IPS-18a (cell line): ENCODE results near the gene GNG5.
"Not testable (repeated sequence)": the region's sequence is repeated elsewhere in the genome, so short reads cannot be mapped to it uniquely, and the experiment has no call there.

ENCODE experiments used
- H3K27ac ChIP-seq: one replicate; pipeline ENCODE4 v1.5.1; 2013; ENCODE audit warnings: low read length
- H3K27me3 ChIP-seq: one replicate; pipeline ENCODE4 v1.6.1; 2013; ENCODE audit warnings: mild to moderate bottlenecking, low read length; ENCODE audit not compliant: control insufficient read depth, insufficient read depth
- H3K36me3 ChIP-seq: one replicate; pipeline ENCODE4 v1.6.1; 2013; ENCODE audit warnings: low read depth, low read length; ENCODE audit not compliant: control insufficient read depth
- H3K4me1 ChIP-seq: one replicate; pipeline ENCODE4 v1.6.1; 2013; ENCODE audit warnings: low read depth, low read length; ENCODE audit not compliant: control insufficient read depth
- H3K4me3 ChIP-seq: one replicate; pipeline ENCODE4 v1.5.1; 2013; ENCODE audit warnings: low read length
- H3K9ac ChIP-seq: one replicate; pipeline ENCODE4 v1.6.1; 2013; ENCODE audit warnings: mild to moderate bottlenecking, low read length, moderate library complexity
- H3K9me3 ChIP-seq: one replicate; pipeline ENCODE4 v1.6.1; 2013; ENCODE audit warnings: low read depth, low read length; ENCODE audit not compliant: control insufficient read depth

Gene GNG5

GRCh38 chr1:84507887-84508286 lies 1.5 kb upstream of the GNG5 start:
- not testable (repeated sequence) for H3K9me3 ChIP-seq, H3K27me3 ChIP-seq, H3K9ac ChIP-seq, H3K27ac ChIP-seq, H3K4me3 ChIP-seq, H3K36me3 ChIP-seq
- peaks cover 27% of the 10 kb centered on the region for H3K4me1 ChIP-seq

- Histone ChIP-seq H3K4me1 (peaks cover 27% of the 10 kb centered on the region), H3K27me3 (peaks cover 8% of the 10 kb centered on the region), H3K9me3 (peaks cover 3% of the 10 kb centered on the region), H3K36me3 (no peaks in the 10 kb centered on the region), H3K9ac (peak overlapping the region; percentile 80), H3K27ac (no peak overlapping the region), H3K4me3 (peak overlapping the region; percentile 93)
These were observed 510 bp upstream of the GNG5 start for GRCh38 chr1:84506729-84507453.

GRCh38 chr1:84505493-84506001 lies 834 bp downstream of the GNG5 start:
- peaks cover 3% of the 10 kb centered on the region for H3K9me3 ChIP-seq
- peak overlapping the region; percentile 80 for H3K9ac ChIP-seq
- peaks cover 33% of the 10 kb centered on the region for H3K4me1 ChIP-seq
- no peak overlapping the region for H3K27ac ChIP-seq
- H3K36me3 ChIP-seq: peaks cover 6% of the 10 kb centered on the region
- H3K4me3 ChIP-seq: peak overlapping the region; percentile 93
- H3K27me3 ChIP-seq: peaks cover 8% of the 10 kb centered on the region

- Histone ChIP-seq H3K4me3 (peak overlapping the region; percentile 93), H3K27me3 (peaks cover 8% of the 10 kb centered on the region), H3K27ac (no peak overlapping the region), H3K36me3 (peaks cover 14% of the 10 kb centered on the region), H3K9me3 (peaks cover 3% of the 10 kb centered on the region), H3K9ac (peak overlapping the region; percentile 80), H3K4me1 (peaks cover 40% of the 10 kb centered on the region)
These were observed 1.5 kb downstream of the GNG5 start for GRCh38 chr1:84504580-84505492.

GRCh38 chr1:84502927-84503326 lies 3.5 kb downstream of the GNG5 start:
- Histone ChIP-seq H3K4me1 (peaks cover 41% of the 10 kb centered on the region), H3K36me3 (peaks cover 30% of the 10 kb centered on the region), H3K9me3 (no peaks in the 10 kb centered on the region), H3K27ac (no peak overlapping the region), H3K27me3 (peaks cover 8% of the 10 kb centered on the region), H3K9ac (no peak overlapping the region), H3K4me3 (no peak overlapping the region)

- Histone ChIP-seq H3K4me1 (peaks cover 14% of the 10 kb centered on the region), H3K9ac (no peak overlapping the region), H3K27me3 (no peaks in the 10 kb centered on the region), H3K36me3 (peaks cover 68% of the 10 kb centered on the region), H3K4me3 (no peak overlapping the region), H3K9me3 (no peaks in the 10 kb centered on the region), H3K27ac (no peak overlapping the region)
These were observed 8.6 kb downstream of the GNG5 start for GRCh38 chr1:84497631-84498275.

- Histone ChIP-seq H3K4me1 (peaks cover 13% of the 10 kb centered on the region), H3K4me3 (no peak overlapping the region), H3K27ac (no peak overlapping the region), H3K9ac (no peak overlapping the region), H3K36me3 (peaks cover 80% of the 10 kb centered on the region), H3K27me3 (no peaks in the 10 kb centered on the region), H3K9me3 (no peaks in the 10 kb centered on the region)
These were observed 9.9 kb downstream of the GNG5 start for GRCh38 chr1:84496498-84496897.

- no peaks in the 10 kb centered on the region for H3K9me3 ChIP-seq
- H3K27ac ChIP-seq: no peak overlapping the region
- H3K27me3 ChIP-seq: no peaks in the 10 kb centered on the region
- no peak overlapping the region for H3K9ac ChIP-seq
- H3K4me3 ChIP-seq: no peak overlapping the region
- H3K4me1 ChIP-seq: no peaks in the 10 kb centered on the region
- H3K36me3 ChIP-seq: peaks cover 78% of the 10 kb centered on the region
These were observed 12.6 kb downstream of the GNG5 start for GRCh38 chr1:84493747-84494146.

- peaks cover 69% of the 10 kb centered on the region for H3K36me3 ChIP-seq
- no peaks in the 10 kb centered on the region for H3K4me1 ChIP-seq
- no peaks in the 10 kb centered on the region for H3K9me3 ChIP-seq
- no peak overlapping the region for H3K4me3 ChIP-seq
- H3K9ac ChIP-seq: no peak overlapping the region
- no peaks in the 10 kb centered on the region for H3K27me3 ChIP-seq
- H3K27ac ChIP-seq: no peak overlapping the region
These were observed 13.7 kb downstream of the GNG5 start for GRCh38 chr1:84492726-84493125.

GRCh38 chr1:84489766-84490165 lies 16.6 kb downstream of the GNG5 start:
- Histone ChIP-seq H3K27me3 (no peaks in the 10 kb centered on the region), H3K4me1 (no peaks in the 10 kb centered on the region), H3K36me3 (peaks cover 52% of the 10 kb centered on the region), H3K9me3 (no peaks in the 10 kb centered on the region), H3K9ac (no peak overlapping the region), H3K27ac (no peak overlapping the region), H3K4me3 (no peak overlapping the region)

- Histone ChIP-seq H3K27me3 (no peaks in the 10 kb centered on the region), H3K36me3 (peaks cover 57% of the 10 kb centered on the region), H3K9ac (no peak overlapping the region)
These were observed 18.3 kb downstream of the GNG5 start for GRCh38 chr1:84488107-84488506.

More at GRCh38 chr1:84488107-84488506, 18.3 kb downstream of the GNG5 start:
- Histone ChIP-seq H3K27ac (no peak overlapping the region), H3K4me1 (no peaks in the 10 kb centered on the region), H3K9me3 (no peaks in the 10 kb centered on the region), H3K4me3 (no peak overlapping the region)
